HCEC 1CT (cell line): ENCODE measurements around the gene CNOT6.

Experiments used
- DNase-seq: peaks from one replicate; pipeline ENCODE4 v3.0.0-alpha.2; 2017

The CNOT6 gene

DNA sequence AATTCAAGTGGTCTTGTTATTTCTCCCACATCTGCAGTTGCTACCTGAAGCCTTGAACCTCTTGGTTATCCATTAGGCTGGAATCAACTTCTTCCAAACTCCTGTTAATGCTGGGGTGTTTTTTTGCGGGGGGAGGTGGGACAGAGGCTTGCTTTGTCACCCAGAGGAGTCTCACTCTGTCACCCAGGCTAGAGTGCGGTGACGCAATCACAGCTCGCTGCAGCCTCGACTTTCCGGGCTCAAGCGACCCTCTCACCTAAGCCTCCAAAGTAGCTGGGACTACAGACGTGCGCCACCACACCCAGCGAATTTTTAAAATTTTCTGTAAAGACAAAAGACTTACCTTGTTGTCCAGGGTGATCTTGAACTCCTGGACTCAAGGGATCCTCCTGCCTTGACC lies 92.7 kb downstream of the CNOT6 start:
- no peak for DNase-seq

DNA sequence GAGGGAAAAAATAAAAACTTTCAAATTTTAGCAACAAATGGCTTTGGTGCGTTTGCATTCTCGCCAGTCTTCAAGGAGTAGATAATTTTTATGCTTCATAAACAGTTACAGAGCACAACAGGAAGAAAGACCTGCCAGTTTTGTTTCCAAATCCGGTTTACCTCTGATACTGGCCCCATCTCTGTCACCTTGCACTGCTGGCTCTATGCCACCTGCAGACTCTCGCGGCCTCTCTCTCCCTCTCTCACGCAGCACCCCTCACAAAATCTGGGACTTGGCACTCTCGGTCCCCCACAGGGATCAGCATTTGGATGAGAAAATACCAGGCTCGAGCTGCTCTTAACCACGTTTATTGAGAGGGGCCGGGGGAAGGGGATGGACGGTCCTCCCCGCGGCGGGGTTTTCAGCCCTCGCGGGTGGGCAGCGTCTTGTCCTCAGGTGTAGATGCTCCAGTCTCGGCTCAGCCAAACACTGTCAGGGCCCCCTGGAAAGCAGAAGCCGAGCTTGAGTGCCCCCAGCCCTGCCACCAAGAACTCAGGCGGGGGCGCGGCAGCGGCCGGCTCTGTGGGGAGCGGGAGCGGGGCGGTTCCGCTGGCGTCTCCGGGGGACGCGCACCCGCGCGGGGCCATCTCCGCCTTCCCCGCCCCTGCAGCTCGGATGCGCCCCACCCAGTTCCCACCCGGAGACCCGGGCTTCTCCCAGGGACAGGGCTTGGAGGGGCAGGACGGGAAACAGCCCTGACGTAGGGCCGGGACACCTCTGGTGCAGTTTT lies 95.8 kb downstream of the CNOT6 start:
- DNase-seq: no peak

- no peak for DNase-seq
These were observed 96.5 kb downstream of the CNOT6 start for GRCh38 chr5:180590543-180591310.

DNA sequence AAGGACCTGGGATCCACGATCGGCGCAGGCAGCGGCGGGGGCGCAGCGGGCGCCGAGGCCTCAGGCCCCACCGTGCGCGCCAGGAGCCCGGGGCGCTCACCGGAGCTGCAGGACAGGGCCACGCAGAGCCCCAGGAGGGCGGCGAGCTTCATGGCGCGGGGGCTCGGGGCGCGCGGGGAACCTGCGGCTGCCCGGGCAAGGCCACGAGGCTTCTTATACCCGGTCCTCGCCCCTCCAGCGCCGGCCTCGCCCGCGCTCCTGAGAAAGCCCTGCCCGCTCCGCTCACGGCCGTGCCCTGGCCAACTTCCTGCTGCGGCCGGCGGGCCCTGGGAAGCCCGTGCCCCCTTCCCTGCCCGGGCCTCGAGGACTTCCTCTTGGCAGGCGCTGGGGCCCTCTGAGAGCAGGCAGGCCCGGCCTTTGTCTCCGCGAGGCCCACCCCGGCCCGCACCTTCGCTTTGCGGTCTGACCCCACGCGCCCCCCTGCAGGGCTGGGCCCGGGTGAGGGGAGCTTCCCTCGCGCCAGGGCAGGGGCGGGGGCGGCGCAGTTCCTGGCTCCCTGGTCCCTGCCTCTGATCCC lies 97.2 kb downstream of the CNOT6 start, which contains the start of gene SCGB3A1:
Gene SCGB3A1, minus strand, starts transcription at position 189 of the 577 bp plus-strand sequence. Its CDS starts 37 bp downstream, at position 152.
- no peak for DNase-seq

DNA sequence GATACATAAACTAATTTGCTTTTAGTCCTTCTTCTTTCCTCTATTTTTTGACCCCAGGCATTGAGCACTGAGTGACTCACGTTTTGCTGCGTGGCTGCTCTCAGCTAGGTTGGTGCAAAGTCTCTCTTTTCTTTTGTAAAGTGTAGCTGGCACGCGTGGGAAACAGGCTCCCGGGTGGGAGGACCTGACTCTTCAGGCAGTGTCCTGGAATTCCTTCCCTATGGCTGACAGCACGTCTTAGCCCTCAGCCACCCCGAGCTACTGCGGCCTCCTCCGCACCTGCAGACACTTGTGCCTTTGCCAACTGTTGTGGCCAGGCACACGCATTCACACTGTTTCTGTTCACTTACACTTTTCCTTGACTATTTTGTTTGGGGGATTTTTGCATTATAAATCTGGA lies 98.0 kb downstream of the CNOT6 start:
- DNase-seq: no peak

- DNase-seq: no peak
These were observed 99.4 kb downstream of the CNOT6 start for GRCh38 chr5:180593446-180594206.

DNA sequence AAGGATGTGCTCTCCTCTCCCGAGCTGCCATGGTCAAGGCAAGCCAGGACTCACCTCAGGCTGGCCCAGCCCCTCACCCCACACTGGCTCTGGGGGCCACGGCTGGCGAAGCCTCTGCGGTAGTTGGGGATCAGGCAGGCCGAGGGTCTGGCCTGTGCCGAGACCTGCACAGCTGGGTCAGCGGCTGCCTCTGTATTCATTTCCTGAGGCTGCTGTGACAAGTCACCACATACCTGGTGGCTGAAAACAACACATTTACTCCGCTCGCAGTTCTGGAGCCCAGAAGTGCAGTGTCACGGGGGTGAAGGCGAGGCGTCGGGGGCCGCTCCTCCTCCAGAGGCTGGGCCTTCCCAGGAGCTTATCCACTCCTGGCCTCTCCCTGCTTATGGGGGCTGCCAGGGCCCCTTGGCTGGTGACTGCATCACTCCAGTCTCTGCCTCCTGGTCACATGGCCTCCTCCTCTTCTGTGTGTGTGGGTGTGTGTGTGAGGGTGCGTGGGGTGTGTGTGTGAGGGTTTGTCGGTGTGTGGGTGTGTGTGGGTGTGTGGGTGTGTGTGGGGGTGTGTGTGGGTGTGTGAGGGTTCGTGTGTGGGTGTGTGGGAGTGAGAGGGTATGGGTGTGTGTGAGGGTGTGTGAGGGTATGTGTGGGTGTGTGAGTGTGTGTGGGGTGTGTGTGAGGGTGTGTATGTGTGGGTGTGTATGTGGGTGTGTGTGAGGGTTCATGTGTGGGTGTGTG lies 100.3 kb downstream of the CNOT6 start:
- no peak for DNase-seq

- DNase-seq: no peak
These were observed 100.8 kb downstream of the CNOT6 start for GRCh38 chr5:180595046-180595379.

- DNase-seq: no peak
These were observed 101.4 kb downstream of the CNOT6 start for GRCh38 chr5:180595381-180596114.

- DNase-seq: no peak
These were observed 102.0 kb downstream of the CNOT6 start for GRCh38 chr5:180596115-180596667.

DNA sequence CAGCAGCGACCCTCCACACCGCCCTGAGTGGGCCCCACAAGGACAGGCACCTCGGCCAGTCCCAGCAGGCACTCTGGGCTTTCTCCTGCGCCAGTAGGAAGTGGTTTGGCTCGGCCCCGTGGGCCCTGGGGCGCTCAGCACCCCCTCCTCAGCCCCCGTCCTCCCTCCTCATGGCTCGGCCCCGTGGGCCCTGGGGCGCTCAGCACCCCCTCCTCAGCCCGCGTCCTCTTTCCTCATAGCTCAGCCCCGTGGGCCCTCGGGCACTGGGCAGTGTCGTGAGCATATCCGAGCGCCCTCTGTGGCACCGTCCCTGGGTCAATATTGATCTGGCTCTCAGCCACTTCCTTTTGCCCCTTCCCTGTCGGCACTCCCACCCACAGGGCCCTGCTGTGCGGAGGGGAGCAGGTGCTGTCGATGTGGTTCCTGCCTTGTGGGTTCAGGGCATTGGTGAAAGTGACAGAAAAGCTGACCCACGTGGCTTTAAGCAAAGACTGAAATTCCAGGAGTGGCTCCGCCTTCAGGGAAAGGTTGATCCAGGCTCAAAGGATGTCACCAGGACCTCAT lies 102.6 kb downstream of the CNOT6 start:
- no peak for DNase-seq

GRCh38 chr5:180598316-180598701 lies 104.1 kb downstream of the CNOT6 start:
- no peak for DNase-seq

DNA sequence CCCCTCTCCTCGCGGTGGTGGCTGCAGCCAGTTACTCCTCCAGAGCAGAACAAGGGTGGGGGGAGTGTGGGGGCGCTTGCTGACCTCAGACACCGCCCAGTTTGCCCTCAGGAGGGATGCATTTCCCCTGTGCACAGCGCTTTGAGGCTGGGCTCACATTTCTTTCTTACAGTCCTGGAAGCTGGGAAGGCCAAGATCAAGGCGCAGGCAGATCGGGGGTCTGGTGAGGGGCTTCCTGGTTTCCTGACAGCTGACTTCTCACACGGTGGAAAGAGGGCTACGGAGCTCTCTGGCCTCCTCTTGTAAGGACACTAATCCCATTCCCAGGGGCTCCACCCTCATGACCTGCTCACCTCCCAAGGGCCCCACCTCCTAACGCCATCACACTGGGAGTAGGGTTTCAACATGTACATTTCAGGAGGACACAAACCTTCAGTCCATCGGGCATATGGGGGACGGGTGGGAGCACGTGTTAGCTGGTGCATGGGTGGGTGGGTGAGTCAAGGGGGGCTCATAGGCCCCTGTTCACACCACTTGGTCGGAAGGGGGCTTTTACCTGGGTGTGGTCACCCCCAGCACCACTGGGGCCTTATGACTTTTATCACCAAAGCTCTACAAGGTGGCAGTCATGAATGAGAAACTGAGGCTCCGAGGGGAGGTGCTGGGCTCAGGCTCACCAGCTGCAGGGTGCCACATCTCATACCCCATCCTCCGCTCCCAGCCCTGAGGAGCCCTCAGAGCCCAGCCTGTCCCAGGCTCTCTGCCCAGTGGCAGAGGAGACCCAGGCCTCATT lies 104.8 kb downstream of the CNOT6 start:
- DNase-seq: no peak

- DNase-seq: no peak
These were observed 105.4 kb downstream of the CNOT6 start for GRCh38 chr5:180599590-180599914.

GRCh38 chr5:180599981-180600553 lies 105.9 kb downstream of the CNOT6 start:
- DNase-seq: no peak

DNA sequence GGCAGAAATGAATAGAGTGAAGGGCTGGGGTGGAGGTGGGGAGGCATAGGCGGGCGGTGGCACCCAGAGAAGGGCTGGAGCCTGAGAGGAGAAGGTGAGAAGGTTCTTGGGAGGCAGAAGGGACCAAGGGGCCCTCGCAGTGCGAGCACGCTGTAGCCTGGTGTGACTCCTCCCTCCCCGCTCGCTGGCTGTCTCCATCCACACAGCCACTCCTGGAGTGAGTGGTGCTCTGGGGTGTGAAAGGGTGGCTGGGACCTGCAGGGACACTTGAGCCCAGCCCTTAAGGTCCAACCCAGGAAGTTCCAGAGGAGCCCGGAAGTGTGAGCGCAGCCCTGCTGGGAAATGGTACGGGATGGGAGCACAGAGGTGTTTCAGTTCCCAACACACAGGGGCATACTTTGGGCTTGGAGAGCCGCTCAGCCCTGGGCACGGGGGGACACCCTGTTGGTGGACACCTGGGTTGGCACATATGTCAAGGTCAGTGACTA lies 106.4 kb downstream of the CNOT6 start:
- DNase-seq: no peak

DNA sequence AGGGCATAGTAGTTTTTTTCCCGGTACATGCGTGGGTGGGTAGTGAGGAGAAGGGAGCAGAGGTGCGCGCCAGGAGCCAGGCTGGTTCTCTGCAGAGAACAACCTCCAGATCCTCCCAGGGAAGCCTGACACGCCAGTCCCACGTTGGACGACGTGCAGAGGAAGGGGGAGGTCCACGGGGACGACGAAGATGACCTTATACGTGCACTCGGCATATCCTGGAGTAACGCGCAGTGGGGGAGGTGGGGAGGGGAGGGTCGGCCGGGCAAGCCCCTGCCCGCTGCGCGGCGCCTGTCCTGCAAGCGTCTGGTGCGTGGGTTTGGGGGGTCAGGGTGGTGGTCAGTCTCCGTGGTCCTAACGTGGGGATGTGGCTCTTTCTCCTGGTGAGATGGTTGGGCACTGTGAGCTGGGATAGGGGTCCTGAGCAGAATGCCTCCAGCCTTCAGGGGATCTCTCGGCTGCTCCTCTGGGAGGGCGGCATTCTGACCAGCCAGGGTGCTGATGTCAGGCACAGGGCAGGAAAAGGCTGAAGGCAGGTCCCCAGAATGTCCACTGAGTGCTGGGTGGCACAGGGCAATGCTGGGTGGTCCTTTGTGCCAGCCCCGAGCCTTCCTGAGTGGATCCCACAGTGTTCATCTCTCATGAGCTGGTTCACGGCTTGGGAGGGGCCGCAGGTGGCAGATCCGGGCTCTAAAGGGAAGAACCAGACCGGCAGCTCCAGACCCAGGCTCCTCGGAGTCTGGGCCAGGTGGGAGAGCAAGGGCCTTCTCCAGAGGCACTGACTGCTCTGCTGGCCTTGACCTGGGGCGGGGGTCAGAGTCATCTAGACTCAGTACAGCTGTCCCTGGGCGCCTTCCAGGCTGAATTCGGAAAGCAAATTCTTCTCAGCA lies 107.7 kb downstream of the CNOT6 start:
- DNase-seq: no peak

- no peak for DNase-seq
These were observed 108.4 kb downstream of the CNOT6 start for GRCh38 chr5:180602481-180603075.
